ENCODE measurements around the gene HSP90AB1. TPM values are rescaled to one million over a fixed set of nuclear protein-coding genes. Genes with fewer than 3 reads are reported as not detected.

The HSP90AB1 gene
- total RNA-seq, 1 experiment from 2014 or later, result 915 TPM

DNA sequence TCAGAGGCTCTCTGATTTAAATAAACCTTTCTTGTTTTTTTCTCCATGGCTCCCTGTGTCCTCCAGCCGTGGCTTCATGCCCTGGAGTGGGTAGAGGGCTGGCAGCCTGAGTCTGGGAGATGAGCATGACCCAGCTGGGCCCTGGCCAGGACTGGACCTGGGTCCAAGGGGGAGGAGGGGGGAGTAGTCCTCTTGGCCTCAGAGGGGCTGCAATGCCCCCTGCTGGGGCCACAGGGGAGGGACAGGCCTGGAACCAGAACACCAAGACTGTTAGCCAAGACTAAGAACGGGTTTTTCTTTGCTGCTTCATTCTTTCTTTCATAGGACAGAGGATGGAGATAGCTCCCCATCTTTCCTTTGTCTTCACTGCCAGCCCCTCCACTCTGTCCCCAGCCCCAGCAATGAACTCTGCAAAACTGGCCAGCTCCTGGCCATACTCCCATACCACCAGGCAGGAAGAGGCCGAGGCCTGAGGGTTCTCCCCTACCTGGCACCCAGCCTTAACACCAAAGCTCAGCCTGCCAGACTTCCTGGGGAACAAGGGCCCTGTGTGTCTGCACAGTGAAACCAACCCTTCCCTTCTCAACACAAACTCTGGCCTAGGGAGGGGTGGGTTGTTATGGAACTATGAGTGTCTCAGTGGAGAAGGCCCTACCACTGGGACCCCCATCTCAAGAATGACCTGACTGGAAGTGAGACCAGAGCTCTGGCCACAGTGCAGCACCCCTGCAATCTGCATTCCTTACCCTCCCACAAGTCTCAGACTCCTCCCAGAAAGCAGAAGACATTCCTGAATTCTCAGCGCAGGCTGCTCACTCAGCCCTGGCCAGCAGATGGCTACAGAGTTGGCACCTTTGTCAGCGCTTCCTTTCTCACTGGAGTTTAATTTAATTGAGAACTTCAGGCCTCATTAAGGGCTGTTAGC is 12.5 kb upstream of the HSP90AB1 start:
- no peak for DNase-seq (ENCODE audit: extremely low read depth, low read depth)

GRCh38 chr6:44235269-44235668 is 11.6 kb upstream of the HSP90AB1 start:
- no peak for DNase-seq (ENCODE audit: extremely low read depth, low read depth)

DNA sequence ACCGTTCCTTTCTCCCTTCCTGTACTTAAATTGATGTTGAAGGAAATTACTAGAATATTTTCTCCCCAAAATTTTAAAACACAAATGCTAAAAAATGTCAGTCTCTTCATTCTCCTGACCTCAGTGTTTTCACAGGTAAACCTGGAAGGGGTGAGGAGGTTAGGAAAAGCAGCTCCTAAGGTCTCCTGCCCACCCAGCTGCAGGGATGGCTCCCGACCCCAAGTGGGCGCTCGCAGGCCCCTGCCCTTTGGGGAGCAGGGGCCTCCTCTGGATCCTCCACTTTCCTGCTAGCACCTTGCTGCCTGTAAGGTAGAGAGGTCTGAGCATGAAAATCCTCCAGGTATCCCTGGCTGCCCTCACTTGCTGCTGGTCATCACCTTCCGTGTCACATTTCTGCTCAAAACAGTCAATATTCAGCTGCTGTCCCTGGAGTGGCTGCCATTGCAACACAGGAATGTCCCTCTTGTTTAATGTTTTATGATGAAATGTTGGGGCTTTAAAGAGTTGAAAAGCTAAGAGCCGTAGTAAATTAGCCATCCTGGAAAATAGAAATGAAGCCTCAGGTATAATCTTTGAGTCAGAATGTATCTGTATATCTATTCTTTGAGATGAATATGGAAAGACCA is 10.9 kb upstream of the HSP90AB1 start:
- no peak for DNase-seq (ENCODE audit: extremely low read depth, low read depth)

- peak; percentile 90 for DNase-seq (ENCODE audit: extremely low read depth, low read depth)
These were observed 9.7 kb upstream of the HSP90AB1 start for GRCh38 chr6:44237021-44237812.

- DNase-seq (ENCODE audit: extremely low read depth, low read depth), result no peak
These were observed 9.0 kb upstream of the HSP90AB1 start for GRCh38 chr6:44237813-44238433.

DNA sequence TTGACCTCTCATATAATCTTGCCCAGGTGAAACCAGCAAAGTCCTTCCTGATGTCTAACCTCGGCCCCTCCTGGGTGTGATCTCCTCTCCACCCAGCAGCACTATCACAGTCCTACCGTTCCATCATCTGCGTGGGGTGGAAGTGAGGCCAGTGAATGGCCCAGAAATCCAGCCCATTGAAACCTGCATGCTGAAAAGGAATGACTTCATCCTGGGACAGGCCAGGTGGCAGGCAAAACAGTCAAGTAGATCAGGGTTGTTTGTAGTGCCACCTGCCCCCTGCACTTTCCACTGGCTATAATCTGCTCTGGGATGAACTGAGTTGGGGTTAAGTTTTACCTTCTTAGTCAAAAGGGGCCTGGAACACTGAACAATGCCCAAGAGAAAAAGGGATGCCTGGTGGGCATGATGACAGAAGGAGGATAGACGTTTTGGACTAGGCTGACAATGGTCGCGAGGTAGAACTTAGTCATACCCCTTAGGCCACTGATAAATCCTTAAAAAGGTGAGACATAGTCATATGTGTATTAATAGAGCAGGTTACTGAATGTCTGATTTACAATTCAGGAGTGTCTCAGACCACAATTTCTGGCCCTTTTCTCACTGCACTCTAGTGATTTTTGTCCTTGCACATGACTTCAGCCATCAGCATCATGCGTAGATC is 8.1 kb upstream of the HSP90AB1 start:
- no peak for DNase-seq (ENCODE audit: extremely low read depth, low read depth)

GRCh38 chr6:44243345-44243744 is 3.6 kb upstream of the HSP90AB1 start:
- DNase-seq (ENCODE audit: extremely low read depth, low read depth), result no peak

GRCh38 chr6:44245391-44245911 is 1.4 kb upstream of the HSP90AB1 start:
- DNase-seq (ENCODE audit: extremely low read depth, low read depth), result no peak

DNA sequence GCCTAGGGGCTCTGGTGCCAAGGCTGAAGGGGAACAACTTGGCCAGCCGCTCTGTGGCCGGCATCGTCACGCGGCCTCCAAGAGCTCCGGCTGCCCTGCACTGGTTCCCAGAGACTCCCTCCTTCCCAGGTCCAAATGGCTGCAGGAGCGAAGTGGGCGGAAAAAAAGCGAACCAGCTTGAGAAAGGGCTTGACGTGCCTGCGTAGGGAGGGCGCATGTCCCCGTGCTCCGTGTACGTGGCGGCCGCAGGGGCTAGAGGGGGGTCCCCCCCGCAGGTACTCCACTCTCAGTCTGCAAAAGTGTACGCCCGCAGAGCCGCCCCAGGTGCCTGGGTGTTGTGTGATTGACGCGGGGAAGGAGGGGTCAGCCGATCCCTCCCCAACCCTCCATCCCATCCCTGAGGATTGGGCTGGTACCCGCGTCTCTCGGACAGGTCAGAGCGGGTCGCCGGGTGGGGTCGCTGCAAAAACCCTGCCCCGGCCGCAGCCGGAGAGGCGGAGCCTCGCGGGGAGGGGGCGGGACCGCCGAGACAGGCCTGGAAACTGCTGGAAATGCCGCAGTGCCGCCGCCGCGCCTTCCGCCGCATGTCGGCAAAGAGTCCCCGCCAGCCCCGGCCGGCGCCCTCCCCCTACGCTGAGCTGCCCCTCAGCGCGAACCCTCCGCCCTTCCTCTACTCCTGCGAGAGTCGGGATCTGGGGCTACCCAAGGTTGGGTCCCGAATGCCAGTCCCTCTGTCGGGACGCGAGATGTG is 814 bp upstream of the HSP90AB1 start:
- no peak for DNase-seq (ENCODE audit: extremely low read depth, low read depth)

GRCh38 chr6:44247338-44248302 is 719 bp downstream of the HSP90AB1 start:
- DNase-seq (ENCODE audit: extremely low read depth, low read depth), result no peak

DNA sequence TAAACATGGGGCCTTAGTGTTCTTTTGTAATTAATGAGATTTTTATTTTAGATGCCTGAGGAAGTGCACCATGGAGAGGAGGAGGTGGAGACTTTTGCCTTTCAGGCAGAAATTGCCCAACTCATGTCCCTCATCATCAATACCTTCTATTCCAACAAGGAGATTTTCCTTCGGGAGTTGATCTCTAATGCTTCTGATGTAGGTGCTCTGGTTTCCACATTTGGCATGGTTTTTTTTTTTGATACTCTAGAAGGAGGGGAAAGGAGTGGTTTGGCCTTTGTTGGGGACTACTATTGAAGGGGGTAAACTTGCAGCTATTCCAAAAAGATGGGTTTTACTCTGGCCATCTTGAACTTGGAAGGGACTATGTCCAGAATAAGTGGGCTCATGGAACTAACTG is 1.7 kb downstream of the HSP90AB1 start:
- DNase-seq (ENCODE audit: extremely low read depth, low read depth), result no peak

GRCh38 chr6:44249082-44249748 is 2.3 kb downstream of the HSP90AB1 start:
- no peak for DNase-seq (ENCODE audit: extremely low read depth, low read depth)

- no peak for DNase-seq (ENCODE audit: extremely low read depth, low read depth)
These were observed 3.3 kb downstream of the HSP90AB1 start for GRCh38 chr6:44250067-44250717.

GRCh38 chr6:44250718-44251123 is 3.8 kb downstream of the HSP90AB1 start:
- no peak for DNase-seq (ENCODE audit: extremely low read depth, low read depth)

GRCh38 chr6:44251576-44252524 is 4.9 kb downstream of the HSP90AB1 start:
- no peak for DNase-seq (ENCODE audit: extremely low read depth, low read depth)

Measured in NCI-H460 (cell line).